HG02642 (cell line): ENCODE measurements around the gene SUSD3.

Source experiments
- ATAC-seq: cut with Tn5 transposase; IDR thresholded peaks from one replicate; pipeline ENCODE4 v1.9.1; 2021; ENCODE audit warnings: mild to moderate bottlenecking; ENCODE audit not compliant: unreplicated experiment, poor library complexity

Gene SUSD3

DNA sequence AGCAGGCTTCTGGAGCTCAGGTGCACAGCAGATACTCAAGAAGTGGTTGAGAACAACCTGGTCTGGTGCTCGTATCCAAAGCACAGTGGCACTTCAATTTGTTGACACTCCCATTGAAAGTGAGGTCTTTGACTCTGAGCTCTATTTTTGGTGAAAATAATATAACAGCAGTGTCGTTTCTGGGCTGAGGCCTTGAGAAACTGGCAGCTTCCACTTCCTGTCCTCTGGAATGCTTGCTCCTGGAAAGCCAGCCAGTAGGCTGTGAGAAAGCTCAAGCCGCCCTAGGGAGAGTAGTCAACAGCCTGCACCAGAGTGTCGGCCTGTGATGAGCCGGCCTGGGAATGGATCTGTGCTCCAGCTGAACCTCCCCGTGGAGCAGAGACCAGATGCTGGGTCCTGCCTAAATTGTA lies 6.8 kb upstream of the SUSD3 start:
- no peak for ATAC-seq

GRCh38 chr9:93052791-93053540 lies 5.5 kb upstream of the SUSD3 start:
- no peak for ATAC-seq

DNA sequence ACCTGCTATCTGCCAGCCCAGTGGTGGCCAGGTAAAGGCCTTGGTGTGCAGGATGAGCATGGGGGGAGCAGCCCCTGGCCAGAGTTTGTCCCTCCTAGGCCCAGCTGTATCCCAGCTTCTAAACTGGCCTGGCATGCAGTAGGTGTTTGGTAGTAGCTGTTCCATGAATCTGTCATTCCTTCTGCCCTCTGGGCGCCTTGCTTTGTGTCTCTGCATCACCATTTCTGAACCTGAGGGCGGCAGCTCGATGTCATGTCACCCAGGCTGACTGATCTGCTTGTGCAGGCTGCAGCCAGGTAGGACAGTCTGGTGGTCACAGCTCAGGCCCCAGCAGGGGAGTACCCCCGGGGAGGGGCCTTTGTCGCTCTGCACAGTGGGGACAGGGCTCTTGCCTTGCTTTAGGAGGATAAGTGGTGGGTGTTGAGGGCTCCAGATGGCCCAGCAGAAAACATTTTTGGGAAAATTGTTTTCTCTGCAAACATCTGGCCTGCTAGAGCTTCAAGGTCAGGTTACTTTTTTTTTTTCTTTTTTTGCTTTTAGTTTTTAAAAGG lies 4.6 kb upstream of the SUSD3 start:
- ATAC-seq = no peak

GRCh38 chr9:93054758-93055704 lies 3.5 kb upstream of the SUSD3 start:
- ATAC-seq = no peak

GRCh38 chr9:93057042-93057702 lies 1.3 kb upstream of the SUSD3 start:
- ATAC-seq = no peak

DNA sequence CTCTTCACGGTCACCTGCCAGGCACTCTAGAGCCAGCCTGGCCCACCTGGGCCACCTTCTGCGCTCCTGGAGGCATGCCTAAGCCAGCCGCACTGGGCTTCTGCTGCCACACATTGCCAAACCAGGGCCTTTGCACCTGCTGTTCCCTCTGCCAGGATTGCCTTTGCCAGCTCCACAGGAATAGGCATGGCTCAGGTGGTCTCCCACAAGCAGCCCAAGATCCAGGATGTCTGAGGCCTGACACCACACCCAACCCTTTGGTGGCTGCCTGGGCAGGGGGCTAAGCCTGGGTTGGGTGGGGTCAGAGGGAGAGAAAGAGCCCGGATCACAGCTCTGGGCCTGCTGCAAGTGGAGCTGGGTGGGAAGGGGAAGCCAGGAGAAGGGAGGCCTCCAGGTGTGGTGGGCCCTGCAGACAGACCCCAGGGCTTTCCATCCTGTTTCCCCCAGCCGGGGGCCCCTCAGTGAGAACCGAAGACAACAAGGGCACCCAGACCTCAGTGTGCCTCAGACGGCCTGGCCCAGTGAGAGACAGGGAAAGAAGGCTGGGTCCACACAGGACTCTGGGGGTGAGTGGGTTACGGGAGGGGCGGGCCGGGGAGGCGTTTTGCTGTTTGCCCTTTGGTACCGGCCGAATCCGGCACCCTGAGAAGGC lies 672 bp upstream of the SUSD3 start:
- ATAC-seq = peak; percentile 16

GRCh38 chr9:93059011-93059714 lies 662 bp downstream of the SUSD3 start:
- ATAC-seq = peak; percentile 19

- ATAC-seq = no peak
Observed at GRCh38 chr9:93059715-93060578, 1.4 kb downstream of the SUSD3 start.

- no peak for ATAC-seq
Observed at GRCh38 chr9:93060746-93061259, 2.3 kb downstream of the SUSD3 start.

GRCh38 chr9:93061260-93061751 lies 2.8 kb downstream of the SUSD3 start:
- ATAC-seq = no peak

GRCh38 chr9:93061791-93062763 lies 3.6 kb downstream of the SUSD3 start:
- peak; percentile 41 for ATAC-seq

DNA sequence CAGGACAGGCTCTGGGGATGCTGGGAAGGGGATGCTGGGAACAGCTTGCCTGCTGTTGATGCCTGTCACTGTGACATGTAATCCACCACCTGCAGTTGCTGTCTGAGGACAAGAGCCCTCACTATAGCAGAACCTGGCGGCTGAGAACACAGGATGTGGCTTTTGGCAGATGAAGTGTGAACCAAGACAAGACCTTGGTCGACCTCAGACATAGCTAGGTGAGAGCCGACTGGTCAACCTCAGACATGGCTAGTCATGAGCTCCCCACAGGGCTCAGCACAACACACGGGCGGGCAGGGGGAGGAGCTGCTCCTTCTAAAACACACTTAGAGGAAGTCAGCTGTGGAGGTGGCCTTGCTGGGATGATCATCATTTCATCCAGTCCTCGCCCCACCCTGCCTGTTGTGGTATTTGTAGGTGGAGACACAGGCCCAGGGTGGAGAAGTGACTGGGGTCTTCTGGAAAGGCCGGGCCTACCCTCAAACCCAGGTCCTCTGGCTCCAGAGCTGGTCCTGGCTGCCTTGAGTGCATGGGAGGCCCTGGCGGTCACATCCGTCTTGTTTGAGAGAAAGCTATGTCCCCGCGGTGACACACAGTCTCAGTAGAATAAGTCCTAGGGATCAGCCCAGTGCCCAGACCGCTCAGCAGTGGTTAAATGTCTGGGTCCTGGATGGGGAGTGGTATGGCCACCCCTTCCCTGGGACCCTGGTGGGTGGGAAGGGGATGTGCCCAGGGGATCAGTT lies 6.1 kb downstream of the SUSD3 start:
- ATAC-seq = peak; percentile 85

- ATAC-seq = no peak
Observed at GRCh38 chr9:93065135-93065720, 6.7 kb downstream of the SUSD3 start.

DNA sequence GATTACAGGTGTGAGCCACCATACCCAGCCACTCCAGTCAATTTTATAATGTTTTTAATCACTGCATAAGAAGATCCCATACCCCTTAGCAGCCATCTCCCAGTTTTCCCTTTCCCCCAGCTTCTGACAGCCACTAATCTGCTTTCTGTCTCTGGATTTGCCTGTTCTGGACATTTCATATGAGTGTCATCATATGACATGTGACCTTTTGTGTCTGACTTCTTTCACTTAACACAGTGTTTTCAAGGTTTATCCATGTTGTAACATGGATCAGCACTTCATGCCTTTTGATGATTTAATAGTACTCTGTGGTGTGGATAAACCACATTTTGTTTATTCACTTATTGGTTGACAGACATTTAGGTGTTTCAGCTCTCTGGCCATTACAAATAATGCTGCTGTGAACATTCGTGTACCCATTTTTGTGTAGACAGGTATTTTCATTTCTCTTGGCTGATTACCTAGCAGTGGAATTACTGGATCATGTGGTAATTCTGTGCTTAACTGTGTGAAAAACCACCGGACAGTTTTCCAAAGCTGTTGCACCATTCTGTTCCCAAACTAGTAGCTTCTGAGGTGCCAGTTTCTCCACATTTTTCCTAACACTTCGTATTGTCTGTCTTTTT lies 8.6 kb downstream of the SUSD3 start:
- ATAC-seq = no peak

DNA sequence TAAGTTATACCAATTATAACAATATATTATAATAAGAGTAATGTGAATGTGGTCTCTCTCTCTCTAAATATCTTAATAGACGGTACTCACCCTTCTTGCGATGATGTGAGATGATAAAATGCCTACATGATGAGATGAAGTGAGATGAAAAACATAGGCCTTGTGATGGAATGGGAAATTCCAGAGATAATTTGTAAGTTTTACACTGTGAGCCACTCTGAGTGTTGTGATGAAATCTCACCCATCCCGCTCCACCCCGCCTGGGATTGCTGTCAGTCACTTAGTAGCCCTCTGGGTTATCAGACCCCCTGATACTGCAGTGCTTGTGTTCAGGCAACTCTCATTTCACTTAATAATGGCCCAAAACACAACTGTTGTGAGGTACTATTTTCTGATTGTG lies 10.5 kb downstream of the SUSD3 start:
- ATAC-seq = no peak

- no peak for ATAC-seq
Observed at GRCh38 chr9:93071464-93071863, 13.0 kb downstream of the SUSD3 start.
